Thyroid gland (tissue), 4 donors: Measurements from ENCODE around the gene RETREG1.
A peak's percentile ranks its signal among the peaks of the same experiment; 100 is the strongest.

Experiments
- POLR2A ChIP-seq, 2 donors: fragments of 450-650 bp; IDR thresholded peaks; one replicate each; pipeline ENCODE4 v1.6.1; 2017; ENCODE audit warnings: antibody characterized with exemption in 2 of 2, mild to moderate bottlenecking in 2 of 2, moderate library complexity in 1 of 2
- TF ChIP-seq, protein P1 (sequence below), 6 experiments: fragments of 200-600 bp in 3 of 6; fragments of 450-650 bp in 3 of 6; sonication (generic) in 3 of 6; IDR thresholded peaks; one replicate each; pipeline ENCODE4 v1.5.1; 2016 to 2019; ENCODE audit warnings: antibody characterized with exemption in 6 of 6, mild to moderate bottlenecking in 2 of 6, inconsistent platforms in 1 of 6, moderate library complexity in 1 of 6

DNA sequence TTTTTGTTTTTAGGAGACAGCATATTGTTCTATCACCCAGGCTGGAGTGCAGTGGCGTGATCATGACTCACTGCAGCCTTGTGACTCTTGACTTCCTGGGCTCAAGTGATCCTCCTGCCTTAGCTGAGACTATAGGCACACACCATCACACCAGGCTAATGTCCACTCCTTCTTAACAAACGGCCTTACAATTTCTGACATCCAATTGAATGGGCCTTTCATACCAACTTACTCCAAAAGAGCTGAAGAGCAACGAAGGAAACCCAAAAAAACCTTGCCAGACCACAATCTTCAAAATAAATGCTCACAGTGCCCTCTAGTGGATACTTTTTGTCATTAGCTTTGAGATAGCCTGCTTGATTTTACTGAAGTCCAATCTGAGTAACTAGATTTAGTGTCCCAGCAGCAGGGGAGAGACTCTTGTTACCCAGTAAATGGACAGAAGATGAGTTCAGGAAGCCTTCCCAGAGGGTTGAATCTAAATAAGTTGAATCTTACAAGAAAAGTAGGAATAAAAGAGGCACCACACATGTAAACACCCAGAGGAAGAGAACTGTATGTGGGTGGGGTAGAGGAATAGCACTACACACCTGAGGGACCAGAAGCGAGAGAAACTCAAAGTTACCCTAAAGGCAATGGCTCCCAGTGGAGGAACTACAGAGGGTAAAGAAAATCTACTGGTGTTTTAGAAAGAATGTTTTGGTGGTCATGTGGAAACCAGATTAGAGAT lies 160.5 kb downstream of the RETREG1 start:
- TF ChIP-seq, protein P1, sequence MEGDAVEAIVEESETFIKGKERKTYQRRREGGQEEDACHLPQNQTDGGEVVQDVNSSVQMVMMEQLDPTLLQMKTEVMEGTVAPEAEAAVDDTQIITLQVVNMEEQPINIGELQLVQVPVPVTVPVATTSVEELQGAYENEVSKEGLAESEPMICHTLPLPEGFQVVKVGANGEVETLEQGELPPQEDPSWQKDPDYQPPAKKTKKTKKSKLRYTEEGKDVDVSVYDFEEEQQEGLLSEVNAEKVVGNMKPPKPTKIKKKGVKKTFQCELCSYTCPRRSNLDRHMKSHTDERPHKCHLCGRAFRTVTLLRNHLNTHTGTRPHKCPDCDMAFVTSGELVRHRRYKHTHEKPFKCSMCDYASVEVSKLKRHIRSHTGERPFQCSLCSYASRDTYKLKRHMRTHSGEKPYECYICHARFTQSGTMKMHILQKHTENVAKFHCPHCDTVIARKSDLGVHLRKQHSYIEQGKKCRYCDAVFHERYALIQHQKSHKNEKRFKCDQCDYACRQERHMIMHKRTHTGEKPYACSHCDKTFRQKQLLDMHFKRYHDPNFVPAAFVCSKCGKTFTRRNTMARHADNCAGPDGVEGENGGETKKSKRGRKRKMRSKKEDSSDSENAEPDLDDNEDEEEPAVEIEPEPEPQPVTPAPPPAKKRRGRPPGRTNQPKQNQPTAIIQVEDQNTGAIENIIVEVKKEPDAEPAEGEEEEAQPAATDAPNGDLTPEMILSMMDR (IDR thresholded peaks at IDR 0.05) = peak; percentile 27 to 65 (median 56)
- no peak for TF ChIP-seq POLR2A (IDR thresholded peaks at IDR 0.05)
